H1 (cell line): ENCODE measurements around the gene GLB1L3. TPM values are rescaled to one million over a fixed set of nuclear protein-coding genes. Genes with fewer than 3 reads are reported as not detected.

Experiments used
- ATF2 ChIP-seq: IDR thresholded peaks from 2 replicates; pipeline ENCODE4 v1.6.1; 2012; ENCODE audit warnings: low read length, inconsistent platforms
- polyA plus RNA-seq, 7 experiments: library from polyadenylated mRNA; depleted of rRNA in 3 of 7; stranded (reverse) in 5 of 7; unstranded in 2 of 7; fragments of >200 nt in 5 of 7; fragments of 200-250 nt in 2 of 7; gene quantifications; 1 replicate in 5 of 7; 2 replicates in 1 of 7; 4 replicates in 1 of 7; pipeline versions ENCODE4 v1.2.1 to v1.2.3, GENCODE V29; 2011 to 2013; ENCODE audit warnings: missing spikeins in 2 of 7, mixed read lengths in 2 of 7
- total RNA-seq: library from RNA; stranded (reverse); fragmentation: NEBNext Ultra II Directional; extraction: Animal tissue kit (Norgen Biotek cat#: 25700); gene quantifications from 2 replicates; pipeline ENCODE4 v1.2.1, GENCODE V29; 2021

Gene GLB1L3
- total and polyA plus RNA-seq, 2 of the 8 experiments (the other 6 are each of a cell fraction or from before 2014, with no cell fraction given), result 14.9 to 33.2 TPM

GRCh38 chr11:134349802-134350355 is 73.7 kb downstream of the GLB1L3 start (continued):
- TF ChIP-seq ATF2, result no peak
